Muscle layer of colon (tissue), 2 donors: ENCODE measurements around the gene OMD.
"Not testable (repeated sequence)": the region's sequence is repeated elsewhere in the genome, so short reads cannot be mapped to it uniquely, and the experiment has no call there.

Experiments
- H3K27ac ChIP-seq: one replicate; pipeline ENCODE4 v1.7.0; 2013; ENCODE audit warnings: low read depth, mild to moderate bottlenecking, low read length, moderate library complexity
- H3K27me3 ChIP-seq, 2 donors: one replicate each; pipeline ENCODE4 v1.7.0; 2013; ENCODE audit warnings: low read length in 2 of 2, mild to moderate bottlenecking in 2 of 2; ENCODE audit not compliant: insufficient read depth in 2 of 2, control insufficient read depth in 1 of 2
- H3K36me3 ChIP-seq: one replicate; pipeline ENCODE4 v1.7.0; 2013; ENCODE audit warnings: mild to moderate bottlenecking, low read length; ENCODE audit not compliant: insufficient read depth
- H3K4me1 ChIP-seq: one replicate; pipeline ENCODE4 v1.7.0; 2013; ENCODE audit warnings: mild to moderate bottlenecking, low read length; ENCODE audit not compliant: insufficient read depth
- H3K4me3 ChIP-seq, 2 donors: one replicate each; pipeline ENCODE4 v1.7.0; 2013; ENCODE audit warnings: low read length in 2 of 2, low read depth in 1 of 2, mild to moderate bottlenecking in 1 of 2, moderate library complexity in 1 of 2
- H3K9ac ChIP-seq: one replicate; pipeline ENCODE4 v1.7.0; 2013; ENCODE audit warnings: low read length
- H3K9me3 ChIP-seq: one replicate; pipeline ENCODE4 v1.7.0; 2013; ENCODE audit warnings: mild to moderate bottlenecking, low read length
- donor health status: abdominal sarcoma.
- donor health status: Adenocarcinoma of cecum.

OMD gene

GRCh38 chr9:92438900-92439526 lies 14.7 kb upstream of the OMD start:
- H3K9ac ChIP-seq = no peak overlapping the region
- H3K36me3 ChIP-seq = no peaks in the 10 kb centered on the region
- H3K9me3 ChIP-seq = no peaks in the 10 kb centered on the region
- no peak overlapping the region for H3K4me3 ChIP-seq
- H3K27me3 ChIP-seq = no peaks in the 10 kb centered on the region
- no peaks in the 10 kb centered on the region for H3K4me1 ChIP-seq
- H3K27ac ChIP-seq = no peak overlapping the region

GRCh38 chr9:92435263-92435662 lies 11.0 kb upstream of the OMD start:
- Histone ChIP-seq H3K27me3 (no peaks in the 10 kb centered on the region), H3K9me3 (no peaks in the 10 kb centered on the region), H3K36me3 (no peaks in the 10 kb centered on the region), H3K27ac (no peak overlapping the region), H3K4me1 (no peaks in the 10 kb centered on the region), H3K9ac (no peak overlapping the region), H3K4me3 (no peak overlapping the region)

GRCh38 chr9:92432972-92433548 lies 8.8 kb upstream of the OMD start:
- H3K27me3 ChIP-seq = no peaks in the 10 kb centered on the region
- no peak overlapping the region for H3K9ac ChIP-seq
- H3K9me3 ChIP-seq = no peaks in the 10 kb centered on the region
- no peak overlapping the region for H3K4me3 ChIP-seq
- H3K27ac ChIP-seq = no peak overlapping the region
- no peaks in the 10 kb centered on the region for H3K4me1 ChIP-seq
- H3K36me3 ChIP-seq = no peaks in the 10 kb centered on the region

GRCh38 chr9:92432350-92432749 lies 8.1 kb upstream of the OMD start:
- Histone ChIP-seq H3K4me1 (no peaks in the 10 kb centered on the region), H3K9ac (no peak overlapping the region), H3K27ac (no peak overlapping the region), H3K4me3 (no peak overlapping the region), H3K36me3 (no peaks in the 10 kb centered on the region), H3K9me3 (no peaks in the 10 kb centered on the region), H3K27me3 (no peaks in the 10 kb centered on the region)

GRCh38 chr9:92429836-92430235 lies 5.6 kb upstream of the OMD start:
- peaks cover 7% of the 10 kb centered on the region for H3K4me1 ChIP-seq
- no peaks in the 10 kb centered on the region for H3K36me3 ChIP-seq
- no peak overlapping the region for H3K4me3 ChIP-seq
- no peak overlapping the region for H3K9ac ChIP-seq
- H3K27me3 ChIP-seq = no peaks in the 10 kb centered on the region
- no peak overlapping the region for H3K27ac ChIP-seq
- no peaks in the 10 kb centered on the region for H3K9me3 ChIP-seq

- no peaks in the 10 kb centered on the region for H3K9me3 ChIP-seq
- H3K27me3 ChIP-seq = no peaks in the 10 kb centered on the region
- H3K9ac ChIP-seq = no peak overlapping the region
- no peak overlapping the region for H3K27ac ChIP-seq
- peaks cover 7% of the 10 kb centered on the region for H3K4me1 ChIP-seq
- no peaks in the 10 kb centered on the region for H3K36me3 ChIP-seq
- no peak overlapping the region for H3K4me3 ChIP-seq
Observed at GRCh38 chr9:92426501-92427145, 2.4 kb upstream of the OMD start.

GRCh38 chr9:92425474-92425873 lies 1.2 kb upstream of the OMD start:
- Histone ChIP-seq H3K9me3 (no peaks in the 10 kb centered on the region), H3K36me3 (no peaks in the 10 kb centered on the region), H3K27me3 (no peaks in the 10 kb centered on the region), H3K4me1 (peaks cover 7% of the 10 kb centered on the region), H3K27ac (peak overlapping the region; percentile 2), H3K4me3 (no peak overlapping the region), H3K9ac (no peak overlapping the region)

- H3K4me3 ChIP-seq = no peak overlapping the region
- H3K27ac ChIP-seq = no peak overlapping the region
Observed at GRCh38 chr9:92423612-92424011, 659 bp downstream of the OMD start.

GRCh38 chr9:92422611-92423338 lies 1.5 kb downstream of the OMD start:
- no peak overlapping the region for H3K27ac ChIP-seq
- no peaks in the 10 kb centered on the region for H3K27me3 ChIP-seq
- H3K4me3 ChIP-seq = no peak overlapping the region
- H3K9ac ChIP-seq = no peak overlapping the region
- H3K4me1 ChIP-seq = peaks cover 7% of the 10 kb centered on the region
- no peaks in the 10 kb centered on the region for H3K9me3 ChIP-seq
- H3K36me3 ChIP-seq = no peaks in the 10 kb centered on the region

More at GRCh38 chr9:92423612-92424011, 659 bp downstream of the OMD start:
- no peak overlapping the region for H3K9ac ChIP-seq
- H3K27me3 ChIP-seq = no peaks in the 10 kb centered on the region
- peaks cover 7% of the 10 kb centered on the region for H3K4me1 ChIP-seq
- H3K9me3 ChIP-seq = no peaks in the 10 kb centered on the region
- no peaks in the 10 kb centered on the region for H3K36me3 ChIP-seq

GRCh38 chr9:92414566-92414965 lies 9.7 kb downstream of the OMD start:
- Histone ChIP-seq H3K9me3 (no peaks in the 10 kb centered on the region), H3K4me3 (no peak overlapping the region), H3K4me1 (peaks cover 11% of the 10 kb centered on the region), H3K27ac (no peak overlapping the region), H3K9ac (no peak overlapping the region), H3K27me3 (no peaks in the 10 kb centered on the region), H3K36me3 (no peaks in the 10 kb centered on the region)

GRCh38 chr9:92411157-92411556 lies 13.1 kb downstream of the OMD start:
- H3K4me3 ChIP-seq, H3K9me3 ChIP-seq, H3K27me3 ChIP-seq, H3K9ac ChIP-seq, H3K36me3 ChIP-seq, H3K27ac ChIP-seq: not testable (repeated sequence)
- peaks cover 18% of the 10 kb centered on the region for H3K4me1 ChIP-seq
